T-helper 1 cell (primary cell): ENCODE results near the gene GMPS.
"Not testable (repeated sequence)": the region's sequence is repeated elsewhere in the genome, so short reads cannot be mapped to it uniquely, and the experiment has no call there.

Source experiments
- DNase-seq, 5 donors: peaks; one replicate each; pipeline ENCODE4 v3.0.0-alpha.2; 2012 to 2020

Gene GMPS

GRCh38 chr3:155872904-155873646, 2.6 kb downstream of the GMPS start:
- no peak for DNase-seq

DNA sequence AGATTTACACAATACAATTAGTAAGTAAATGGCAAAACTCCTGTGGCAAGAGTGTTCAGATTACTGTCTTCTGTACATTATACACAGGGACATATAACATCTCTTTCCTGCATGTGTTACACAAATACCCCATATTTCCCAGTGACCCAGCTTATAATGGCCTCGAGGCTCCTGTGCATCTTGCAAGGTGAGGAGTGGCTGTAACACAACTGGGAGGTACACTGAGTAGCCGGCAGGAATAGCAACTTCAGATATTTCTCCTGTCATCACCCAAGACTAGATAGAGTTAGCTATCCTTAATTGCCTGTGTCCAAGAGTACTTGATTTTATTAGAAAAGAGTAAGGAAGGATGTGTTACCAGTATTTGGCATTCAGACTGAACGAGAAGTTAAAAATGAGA, 5.6 kb downstream of the GMPS start:
- DNase-seq: no peak

- no peak for DNase-seq
These were observed 6.1 kb downstream of the GMPS start for GRCh38 chr3:155876503-155876902.

DNA sequence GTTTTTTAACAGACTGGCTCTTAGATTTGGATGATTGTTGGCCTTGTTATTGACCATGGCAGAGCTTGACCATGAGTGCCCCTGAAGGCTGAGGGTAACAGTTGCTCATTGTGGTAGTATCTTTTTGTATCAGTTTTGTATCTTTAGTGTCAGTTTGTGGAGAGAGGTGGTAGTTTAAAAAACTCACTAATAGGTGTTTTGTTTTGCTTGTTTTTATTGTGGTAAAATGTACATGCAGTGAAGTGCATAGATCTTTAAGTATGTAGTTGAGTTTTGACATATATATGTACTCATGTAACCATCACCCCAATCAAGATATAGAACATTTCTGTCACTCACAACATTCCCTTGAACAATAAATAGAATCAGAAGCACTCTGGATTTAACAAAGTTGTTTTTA, 9.8 kb downstream of the GMPS start:
- DNase-seq: no peak

- no peak for DNase-seq
These were observed 13.8 kb downstream of the GMPS start for GRCh38 chr3:155884292-155884691.

GRCh38 chr3:155885292-155885691, 14.8 kb downstream of the GMPS start:
- DNase-seq: no peak

- not testable (repeated sequence) for DNase-seq
These were observed 15.9 kb downstream of the GMPS start for GRCh38 chr3:155886348-155886747.

GRCh38 chr3:155886915-155887314, 16.5 kb downstream of the GMPS start:
- DNase-seq: no peak

GRCh38 chr3:155889212-155889611, 18.8 kb downstream of the GMPS start:
- no peak for DNase-seq

DNA sequence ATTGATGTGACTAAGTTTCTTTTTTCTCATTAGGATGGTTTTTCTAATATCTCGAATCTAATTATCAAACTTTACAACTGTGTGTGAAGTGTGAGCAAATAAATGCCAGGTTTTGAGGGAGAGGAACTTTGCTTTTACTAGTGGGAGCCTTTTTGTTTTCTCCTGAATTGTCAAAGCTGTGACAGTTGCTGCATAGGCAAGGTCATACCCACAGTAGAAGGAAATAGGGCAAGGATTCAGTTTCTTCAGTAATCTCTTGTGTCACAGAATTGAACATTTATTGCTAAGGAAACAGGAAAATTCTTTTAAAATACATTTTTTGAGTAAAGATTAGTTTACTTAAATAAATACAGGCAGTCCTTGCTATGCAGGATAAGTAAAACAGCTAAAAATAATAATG, 19.5 kb downstream of the GMPS start:
- no peak for DNase-seq

DNA sequence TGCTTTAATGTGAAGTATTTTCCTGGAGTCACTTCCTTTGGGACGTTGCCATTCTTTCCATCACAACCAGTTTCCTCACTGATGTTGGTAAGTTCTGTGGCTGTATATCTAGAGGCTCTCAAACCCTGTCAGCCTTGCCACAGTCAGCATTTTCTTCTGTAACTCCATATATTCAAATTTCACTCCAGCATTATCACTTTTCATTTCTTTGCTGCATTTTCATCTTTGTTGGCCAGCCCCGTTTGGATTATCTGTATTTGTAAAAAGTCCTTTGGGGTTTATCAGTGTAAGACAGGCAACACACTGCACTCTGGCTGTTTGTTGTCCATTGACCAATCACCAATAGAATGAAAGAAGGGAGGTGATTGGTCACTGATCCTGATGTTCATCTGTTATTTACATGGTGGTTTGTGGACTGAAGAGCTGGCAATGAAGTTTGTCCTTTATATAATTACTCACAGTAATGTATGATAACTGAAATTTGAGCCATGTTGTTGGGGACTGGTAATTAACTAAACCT, 20.3 kb downstream of the GMPS start:
- no peak for DNase-seq

GRCh38 chr3:155891321-155891720, 20.9 kb downstream of the GMPS start:
- no peak for DNase-seq

DNA sequence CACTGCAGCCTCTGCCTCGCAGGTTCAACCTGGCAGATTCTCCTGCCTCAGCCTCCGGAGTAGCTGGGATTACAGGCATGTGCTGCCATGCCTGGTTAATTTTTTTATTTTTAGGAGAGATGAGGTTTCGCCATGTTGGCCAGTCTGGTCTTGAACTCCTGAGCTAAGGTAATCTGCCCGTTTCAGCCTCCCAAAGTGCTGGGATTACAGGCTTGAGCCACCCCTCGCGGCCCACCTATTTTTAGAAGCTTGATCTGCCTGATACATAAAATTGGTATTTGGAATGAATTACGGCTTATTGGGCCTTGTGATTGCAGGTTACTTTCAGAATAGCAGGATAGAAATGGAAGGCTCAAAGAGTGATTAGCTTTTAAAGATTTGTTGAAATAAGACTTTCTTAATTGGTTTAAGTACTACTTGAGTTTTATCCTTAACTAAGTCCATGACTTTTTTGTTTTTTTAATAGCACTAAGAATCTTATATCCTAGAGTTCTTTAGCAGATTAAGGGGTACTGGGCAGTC, 25.0 kb downstream of the GMPS start:
- no peak for DNase-seq

DNA sequence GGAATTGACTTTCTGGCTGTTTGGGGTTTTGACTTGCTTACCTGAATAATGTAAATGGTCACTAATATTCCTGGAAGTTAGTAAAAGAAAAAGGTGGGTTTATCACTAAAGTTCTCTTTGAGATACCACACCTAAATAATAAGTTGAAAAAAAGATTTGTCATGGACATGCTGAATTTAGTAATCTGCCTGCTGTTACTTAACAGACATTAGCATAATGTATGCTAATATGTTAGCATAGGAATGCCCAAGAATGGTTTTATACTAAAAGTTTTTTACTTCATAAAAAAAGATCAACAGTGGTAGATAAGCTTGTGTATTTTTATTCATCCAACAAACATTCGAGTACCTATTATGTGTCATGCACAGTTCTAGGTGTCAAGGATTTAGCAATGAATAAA, 36.5 kb downstream of the GMPS start:
- no peak for DNase-seq

GRCh38 chr3:155908086-155908485, 37.6 kb downstream of the GMPS start:
- peak in 1 of 5 donors; percentile 31 for DNase-seq

- no peak for DNase-seq
These were observed 38.2 kb downstream of the GMPS start for GRCh38 chr3:155908605-155909004.

DNA sequence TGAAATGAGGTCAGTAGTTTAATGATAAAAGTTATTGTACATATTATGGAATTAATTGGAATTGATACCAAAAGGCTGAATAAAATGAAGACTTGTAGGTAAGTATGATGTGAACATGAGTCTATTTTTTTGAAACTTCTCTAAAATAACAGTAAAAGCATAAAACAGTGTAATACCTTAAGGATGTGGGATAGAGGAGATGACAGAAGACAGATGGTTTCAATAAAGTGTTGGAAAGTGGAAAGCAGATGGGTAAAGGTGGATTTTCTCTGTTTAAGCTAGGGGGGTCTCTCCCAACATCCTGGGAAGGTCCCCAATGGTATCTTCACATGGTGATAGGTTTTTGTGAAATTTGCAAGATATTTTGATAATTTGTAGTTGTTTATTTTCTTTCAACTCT, 41.6 kb downstream of the GMPS start:
- no peak for DNase-seq

DNA sequence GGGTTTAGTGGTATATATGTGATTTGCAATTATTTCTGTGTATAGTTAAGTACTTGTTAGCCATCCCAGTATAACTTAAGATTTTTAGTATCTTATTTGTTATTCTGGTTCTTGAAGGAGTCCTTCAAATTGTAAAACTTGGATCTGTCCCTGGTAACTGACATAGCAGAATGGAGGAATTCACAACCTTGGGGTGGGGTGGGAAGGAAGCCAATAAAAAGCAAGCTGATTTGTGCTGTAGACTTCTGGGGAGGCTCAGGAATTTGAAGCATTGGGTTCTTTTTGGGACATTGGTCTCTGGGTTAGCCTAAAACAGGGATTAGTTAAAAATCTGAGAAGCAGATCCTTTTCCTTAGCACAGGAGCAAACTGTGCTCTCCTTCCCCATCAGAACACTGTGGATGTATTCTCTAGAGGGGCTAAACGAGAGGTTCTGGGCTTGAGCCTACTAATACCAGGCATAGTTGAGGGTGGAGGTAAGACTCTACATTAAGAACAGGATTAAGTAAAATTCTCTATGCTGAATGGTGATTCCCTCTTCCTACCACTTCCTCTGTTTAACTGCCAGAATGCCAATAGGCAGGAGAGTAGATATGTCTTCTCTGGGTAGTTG, 42.2 kb downstream of the GMPS start:
- DNase-seq: no peak

DNA sequence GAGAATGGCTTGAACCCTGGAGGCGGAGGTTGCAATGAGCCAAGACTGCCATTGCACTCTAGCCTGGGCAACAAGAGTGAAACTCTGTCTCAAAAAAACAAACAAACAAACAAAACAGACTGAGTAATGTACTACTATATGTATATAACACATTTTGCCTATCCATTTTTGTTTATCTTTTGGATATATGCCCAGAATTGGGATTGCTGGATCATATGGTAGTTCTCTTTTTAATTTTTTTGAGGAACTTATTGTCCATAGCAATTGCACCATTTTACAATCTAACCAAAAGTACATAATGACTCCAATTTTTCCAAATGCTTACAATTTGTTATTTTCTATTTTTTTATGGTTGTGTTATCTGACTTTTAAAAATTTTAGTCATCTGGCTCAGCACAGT, 47.3 kb downstream of the GMPS start:
- DNase-seq: no peak

GRCh38 chr3:155919728-155920127, 49.3 kb downstream of the GMPS start:
- no peak for DNase-seq

DNA sequence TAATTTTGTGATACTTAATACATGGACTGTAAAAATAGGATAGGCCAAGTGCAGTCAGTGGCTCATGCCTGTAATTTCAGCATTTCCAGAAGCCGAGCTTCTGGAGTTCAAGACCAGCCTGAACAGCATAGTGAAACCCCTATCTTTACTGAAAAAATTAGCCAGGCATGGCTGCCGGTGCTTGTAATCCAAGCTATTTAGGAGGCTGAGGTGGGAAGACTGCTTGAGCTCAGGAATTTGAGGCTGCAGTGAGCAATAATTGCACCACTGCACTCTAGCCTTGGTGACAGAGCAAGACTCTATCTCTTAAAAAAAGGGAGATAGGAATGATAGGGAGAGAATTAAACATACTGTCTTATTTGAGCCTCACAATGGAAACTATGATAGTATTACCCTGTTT, 51.0 kb downstream of the GMPS start:
- no peak for DNase-seq

GRCh38 chr3:155934230-155934629, 63.8 kb downstream of the GMPS start:
- no peak for DNase-seq

DNA sequence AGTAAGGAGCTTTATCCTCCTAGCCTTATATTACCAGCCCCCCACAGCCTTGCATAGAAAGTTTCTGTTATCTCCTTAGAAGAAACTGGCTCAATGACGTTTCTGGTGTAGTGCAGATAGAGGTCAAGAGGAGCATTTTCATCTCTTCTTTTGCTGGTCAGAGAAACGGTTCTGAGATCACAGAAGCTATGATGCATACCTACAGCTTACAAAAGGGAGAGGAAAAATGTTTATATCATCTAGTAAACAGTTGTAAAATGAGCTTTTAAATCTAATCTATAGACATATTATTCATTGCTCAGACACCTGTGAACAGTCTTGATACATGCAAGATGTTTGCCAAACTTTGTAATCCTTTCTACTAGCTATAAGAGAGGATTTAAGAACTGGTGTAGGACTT, 68.0 kb downstream of the GMPS start:
- no peak for DNase-seq

- no peak for DNase-seq
These were observed 70.9 kb downstream of the GMPS start for GRCh38 chr3:155941354-155941753.
